ENCODE measurements around the gene C9orf57.

DNA sequence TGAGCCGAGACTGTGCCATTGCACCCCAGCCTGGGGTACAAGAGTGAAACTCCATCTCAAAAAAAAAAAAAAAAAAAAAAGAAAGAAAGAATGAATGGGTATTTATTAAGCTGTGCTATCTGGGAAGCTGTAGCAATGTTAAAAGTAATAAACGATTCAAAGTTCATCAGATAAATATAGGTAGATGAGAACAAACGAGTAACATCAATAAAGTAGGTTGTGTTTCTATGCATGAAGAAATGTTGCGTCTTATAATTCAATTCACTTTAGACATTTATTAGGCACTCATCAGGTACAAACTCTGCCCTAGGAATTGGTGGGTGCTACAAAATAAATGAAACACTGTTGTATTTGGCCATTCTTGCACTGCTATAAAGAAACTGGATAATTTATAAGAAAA lies 36.8 kb downstream of the C9orf57 start:
- TF ChIP-seq, protein P1, sequence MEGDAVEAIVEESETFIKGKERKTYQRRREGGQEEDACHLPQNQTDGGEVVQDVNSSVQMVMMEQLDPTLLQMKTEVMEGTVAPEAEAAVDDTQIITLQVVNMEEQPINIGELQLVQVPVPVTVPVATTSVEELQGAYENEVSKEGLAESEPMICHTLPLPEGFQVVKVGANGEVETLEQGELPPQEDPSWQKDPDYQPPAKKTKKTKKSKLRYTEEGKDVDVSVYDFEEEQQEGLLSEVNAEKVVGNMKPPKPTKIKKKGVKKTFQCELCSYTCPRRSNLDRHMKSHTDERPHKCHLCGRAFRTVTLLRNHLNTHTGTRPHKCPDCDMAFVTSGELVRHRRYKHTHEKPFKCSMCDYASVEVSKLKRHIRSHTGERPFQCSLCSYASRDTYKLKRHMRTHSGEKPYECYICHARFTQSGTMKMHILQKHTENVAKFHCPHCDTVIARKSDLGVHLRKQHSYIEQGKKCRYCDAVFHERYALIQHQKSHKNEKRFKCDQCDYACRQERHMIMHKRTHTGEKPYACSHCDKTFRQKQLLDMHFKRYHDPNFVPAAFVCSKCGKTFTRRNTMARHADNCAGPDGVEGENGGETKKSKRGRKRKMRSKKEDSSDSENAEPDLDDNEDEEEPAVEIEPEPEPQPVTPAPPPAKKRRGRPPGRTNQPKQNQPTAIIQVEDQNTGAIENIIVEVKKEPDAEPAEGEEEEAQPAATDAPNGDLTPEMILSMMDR (IDR thresholded peaks at IDR 0.05): no peak
- TF ChIP-seq EZH2 (IDR thresholded peaks at IDR 0.05; ENCODE audit: borderline replicate concordance, insufficient read depth, low read depth, low read length, poor library complexity, severe bottlenecking): no peak
